GM20431 (cell line): ENCODE results near the gene CRACR2A.

ENCODE experiments used
- in situ Hi-C: fragments of 300-500 bp; cut with MseI, MboI; formaldehyde crosslinking; loops from one replicate; pipeline ENCODE4 v1.15.0; 2020; ENCODE audit warnings: low sequenced_read_pairs; ENCODE audit not compliant: unreplicated experiment

The CRACR2A gene

DNA sequence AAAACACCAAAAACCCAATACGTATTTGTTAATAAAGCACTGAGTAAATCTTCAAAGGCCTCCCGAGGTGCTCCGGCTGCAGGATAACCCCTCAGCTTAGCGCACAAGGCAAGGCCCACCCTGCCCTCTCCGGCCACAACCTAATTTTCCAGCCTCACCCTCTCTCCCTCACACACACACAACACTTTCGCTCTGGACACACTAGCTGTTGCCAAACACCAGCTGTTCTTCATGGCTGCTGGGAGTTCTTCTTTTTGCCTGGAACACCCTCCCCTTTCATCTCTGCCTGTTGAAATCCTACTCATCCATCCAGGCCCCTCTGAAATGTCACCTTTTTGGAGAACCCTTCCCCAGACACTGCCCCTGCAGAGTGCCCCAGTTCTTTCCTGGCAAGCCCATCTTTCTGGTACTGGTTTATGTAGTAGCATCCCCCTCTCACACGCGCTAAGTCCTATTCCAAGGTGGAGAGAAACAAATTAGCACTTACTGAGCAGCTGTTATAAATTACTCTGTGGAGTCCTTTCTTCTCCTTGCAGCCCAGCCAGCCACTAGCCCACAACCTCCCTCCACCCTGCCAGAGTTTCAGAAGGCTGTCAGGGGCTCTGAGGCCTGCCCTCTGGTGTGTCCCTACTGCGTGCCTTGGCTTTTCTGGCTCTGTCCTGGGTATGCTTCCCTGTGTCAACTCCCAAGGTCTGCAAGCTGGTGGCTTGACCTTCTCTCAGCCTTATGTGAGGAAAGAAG is 805 bp upstream of the CRACR2A start:
- in situ Hi-C loops: no loop called here

DNA sequence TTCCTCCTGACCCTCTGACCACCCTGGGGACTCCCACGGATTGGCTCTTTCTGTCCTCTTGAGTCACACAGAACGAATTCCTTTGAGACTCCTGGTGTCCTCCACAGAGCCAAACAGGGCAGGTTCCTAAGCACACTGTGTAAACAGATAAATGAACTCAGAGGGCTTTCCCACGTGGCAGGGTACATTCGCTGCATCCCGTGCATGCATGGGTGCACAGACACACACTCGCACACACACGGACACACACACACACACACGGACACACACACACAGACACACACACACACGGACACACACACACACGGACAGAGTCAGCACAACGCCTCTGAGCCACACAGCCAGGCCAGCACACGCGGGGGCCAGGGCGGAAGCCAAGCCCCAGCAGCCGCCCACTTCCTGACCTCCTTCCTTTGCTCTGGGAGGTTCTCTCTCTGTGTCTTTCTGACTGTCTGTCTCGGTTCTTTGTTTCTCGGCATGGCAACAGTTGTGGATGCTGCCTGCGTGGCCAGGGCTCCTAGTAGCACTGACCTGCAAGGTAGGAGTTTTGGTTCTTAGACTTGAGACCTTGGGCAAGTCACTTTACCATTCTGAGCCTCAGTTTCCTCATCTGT is 706 bp downstream of the CRACR2A start:
- in situ Hi-C loops: no loop called here

DNA sequence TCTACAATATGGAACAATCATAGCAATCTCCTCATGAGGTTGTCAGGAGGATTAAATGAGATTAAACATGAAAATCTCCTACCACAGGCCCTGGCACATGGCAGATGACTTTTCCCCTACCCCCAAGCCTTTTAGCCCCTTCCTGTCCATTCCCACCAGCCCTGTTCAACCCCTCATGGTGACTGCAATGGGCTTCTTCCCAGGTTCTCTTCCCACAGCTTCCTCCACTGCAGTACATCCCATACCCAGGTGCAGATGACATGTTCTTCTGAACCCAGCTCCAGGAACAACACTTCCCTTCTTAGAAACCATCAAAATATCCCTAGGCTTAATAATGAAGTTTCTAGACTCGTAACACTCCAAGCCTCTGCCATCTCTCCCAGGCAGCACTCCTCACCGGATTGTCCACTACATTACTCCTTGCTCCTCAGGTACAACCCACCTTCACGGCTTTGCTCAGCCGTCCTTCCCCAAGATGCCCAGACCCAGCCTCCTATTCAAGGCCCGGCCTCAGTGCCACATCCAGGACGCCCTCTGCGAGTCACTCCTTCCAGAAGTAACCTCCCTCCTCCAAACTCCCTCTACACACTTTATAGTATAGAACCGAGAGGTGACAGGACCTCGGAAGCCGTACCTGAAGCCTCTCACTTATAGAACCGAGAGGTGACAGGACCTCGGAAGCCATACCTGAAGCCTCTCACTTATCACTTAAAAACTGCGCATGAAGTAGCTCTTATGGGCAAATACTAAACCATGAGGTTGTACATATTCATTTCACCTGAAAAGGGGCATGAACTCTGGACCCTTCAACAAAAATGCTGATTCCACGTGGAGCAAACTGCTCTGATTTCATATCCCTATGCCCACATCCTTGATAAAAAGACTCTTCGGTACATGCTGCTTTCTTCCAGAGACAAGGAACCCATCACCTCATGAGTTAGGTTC is 1.5 kb downstream of the CRACR2A start:
- in situ Hi-C loops: no loop called here

DNA sequence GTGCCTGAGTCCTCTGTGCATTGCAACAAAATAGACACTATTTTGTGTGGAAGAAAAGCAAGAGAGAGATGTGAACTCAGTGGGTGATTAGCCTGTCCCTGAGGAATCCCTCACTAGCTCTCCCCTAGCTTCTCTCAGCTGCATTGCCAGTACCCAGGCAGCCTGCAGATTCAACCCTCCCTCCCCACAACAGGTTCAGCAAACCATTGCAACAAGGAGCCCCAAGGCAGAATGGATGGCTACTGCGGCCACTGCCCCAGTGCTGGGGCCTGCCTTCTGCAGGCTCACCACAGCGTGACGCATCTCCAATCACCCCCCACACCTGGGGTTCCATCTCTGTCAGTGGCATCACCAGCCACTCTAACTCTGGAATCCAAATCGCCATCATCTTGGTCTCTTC is 2.3 kb downstream of the CRACR2A start:
- in situ Hi-C loops: no loop called here

DNA sequence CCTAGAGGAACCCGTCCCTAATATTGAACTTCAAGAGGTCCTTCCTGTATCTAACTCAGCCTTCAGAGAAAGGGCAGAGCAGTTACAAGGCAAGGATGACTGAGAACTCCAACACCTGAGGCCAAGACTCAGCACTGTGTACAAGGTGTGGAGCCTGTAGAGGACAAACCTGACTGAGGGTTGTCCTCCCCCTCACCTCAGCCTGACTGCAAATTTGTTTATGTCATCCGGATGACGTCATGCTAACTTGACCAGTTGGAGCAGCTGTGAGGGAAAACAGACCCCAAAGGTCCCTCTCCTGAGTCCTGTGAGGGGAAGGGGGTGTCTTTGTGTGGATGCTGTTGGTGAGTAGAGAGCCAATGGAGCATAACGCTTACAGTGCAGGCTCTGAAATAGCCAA is 4.3 kb downstream of the CRACR2A start:
- in situ Hi-C loops: no loop called here

DNA sequence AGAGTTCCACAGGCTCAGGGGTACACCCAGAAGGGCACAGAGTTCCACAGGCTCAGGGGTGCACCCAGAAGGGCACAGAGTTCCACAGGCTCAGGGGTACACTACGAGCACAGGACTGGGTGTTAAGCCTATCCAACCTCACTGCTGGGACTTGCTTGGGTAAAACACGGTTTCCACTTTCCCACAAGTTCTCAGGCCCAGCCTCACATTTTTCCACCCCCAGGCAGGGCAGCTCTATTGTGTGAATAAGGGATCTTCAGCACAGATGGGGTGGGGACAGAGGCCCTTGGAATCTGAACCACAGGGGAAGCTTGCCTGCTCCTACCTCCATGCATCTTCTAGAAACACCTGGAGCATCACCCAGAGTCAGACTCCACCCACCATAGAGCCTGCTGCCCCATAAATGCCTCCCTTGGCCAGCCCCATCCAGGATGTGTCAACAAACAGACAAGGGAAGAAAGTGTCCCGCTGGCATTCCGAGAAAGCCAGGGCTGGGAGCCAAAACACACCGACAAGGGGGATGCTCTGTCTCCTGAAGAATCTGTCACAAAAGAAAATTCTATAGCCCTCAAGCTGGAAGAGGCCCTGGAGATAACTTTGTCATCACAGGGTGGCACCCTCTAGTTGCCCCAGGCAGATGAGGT is 4.8 kb downstream of the CRACR2A start:
- in situ Hi-C loops: no loop called here

DNA sequence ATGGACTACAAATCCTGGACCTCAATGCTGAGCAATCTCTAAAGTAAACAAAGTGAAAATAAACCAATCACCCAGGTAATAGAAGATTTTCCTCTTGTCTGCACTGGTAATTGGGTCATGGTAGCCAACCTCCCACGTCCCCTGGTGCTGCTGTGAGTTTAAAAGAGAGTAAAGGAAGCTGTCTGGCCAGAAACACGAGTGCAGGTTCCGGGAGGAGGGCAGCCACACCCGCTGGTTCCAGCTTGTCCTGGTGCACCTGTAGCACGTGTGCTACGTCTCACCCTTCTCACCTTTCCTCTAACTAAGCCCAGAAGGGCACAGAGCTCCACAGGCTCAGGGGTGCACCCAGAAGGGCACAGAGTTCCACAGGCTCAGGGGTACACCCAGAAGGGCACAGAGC is 5.4 kb downstream of the CRACR2A start:
- in situ Hi-C loops: no loop called here

DNA sequence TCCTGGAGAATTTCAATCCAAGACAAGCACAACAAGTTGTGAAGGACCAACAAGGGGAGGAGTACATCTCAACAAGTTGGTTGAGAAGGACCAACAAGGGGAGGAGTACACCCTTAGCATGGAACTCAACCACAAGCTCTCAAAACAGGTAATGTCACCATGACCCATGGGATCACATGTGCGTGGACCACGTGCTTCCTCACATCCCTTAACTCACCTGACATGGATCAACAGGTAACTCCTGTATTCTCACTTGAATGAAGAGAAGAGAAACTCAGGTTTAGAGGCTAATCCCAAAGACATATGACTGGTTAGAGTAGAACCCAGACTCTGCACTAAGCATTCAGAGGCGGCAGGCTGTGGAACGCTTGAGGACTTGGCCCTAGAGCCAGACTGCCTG is 6.2 kb downstream of the CRACR2A start:
- in situ Hi-C loops: no loop called here

DNA sequence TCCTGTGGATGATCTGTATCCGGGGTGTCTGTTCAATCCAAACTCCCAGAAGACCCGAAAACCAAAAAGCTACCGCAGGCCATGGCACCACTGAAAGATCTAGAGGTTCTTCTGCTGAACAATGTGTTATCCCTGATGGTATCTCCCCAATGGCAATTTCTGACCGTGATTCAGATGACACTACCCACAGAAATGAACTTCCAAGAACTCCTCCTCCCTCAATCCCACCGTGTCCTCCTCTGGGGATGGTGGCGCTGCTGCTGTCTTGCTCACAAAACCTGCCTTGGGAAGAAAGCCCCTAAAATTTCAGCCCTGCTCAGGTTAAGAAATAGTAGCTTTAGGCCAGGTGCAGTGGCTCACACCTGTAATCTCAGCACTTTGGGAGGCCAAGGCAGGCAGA is 7.8 kb downstream of the CRACR2A start:
- in situ Hi-C loops: no loop called here

DNA sequence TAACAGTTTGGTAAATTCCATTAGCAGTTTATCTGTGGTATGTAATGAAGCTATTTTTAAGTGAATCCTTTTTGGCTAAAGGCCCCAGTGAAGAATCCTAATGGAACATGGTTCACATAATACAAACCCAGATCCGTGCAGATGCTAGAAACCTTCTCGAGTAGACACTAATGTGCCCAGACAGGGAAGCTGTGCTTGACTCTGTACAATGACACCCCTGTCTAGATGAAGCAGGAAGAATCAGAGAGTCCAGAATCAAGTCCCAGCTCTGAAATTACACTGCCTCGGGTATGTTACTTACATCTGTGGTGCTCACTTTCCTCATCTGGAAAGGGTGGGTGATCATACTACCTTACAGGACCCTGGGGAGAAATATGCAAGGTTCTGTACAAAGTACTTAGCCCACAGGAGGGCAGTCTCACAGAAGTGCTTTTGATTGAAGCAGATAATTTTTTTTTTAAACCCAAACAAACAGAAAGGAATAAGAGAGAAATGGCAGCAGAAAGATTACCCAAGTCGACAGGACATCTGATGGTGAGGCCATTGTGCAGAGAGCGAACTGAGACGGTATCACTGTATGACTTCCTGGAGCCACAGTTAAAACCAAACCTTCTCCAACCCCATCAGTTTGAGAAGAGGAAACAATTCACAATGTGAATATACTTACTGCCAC is 8.5 kb downstream of the CRACR2A start:
- in situ Hi-C loops: no loop called here

DNA sequence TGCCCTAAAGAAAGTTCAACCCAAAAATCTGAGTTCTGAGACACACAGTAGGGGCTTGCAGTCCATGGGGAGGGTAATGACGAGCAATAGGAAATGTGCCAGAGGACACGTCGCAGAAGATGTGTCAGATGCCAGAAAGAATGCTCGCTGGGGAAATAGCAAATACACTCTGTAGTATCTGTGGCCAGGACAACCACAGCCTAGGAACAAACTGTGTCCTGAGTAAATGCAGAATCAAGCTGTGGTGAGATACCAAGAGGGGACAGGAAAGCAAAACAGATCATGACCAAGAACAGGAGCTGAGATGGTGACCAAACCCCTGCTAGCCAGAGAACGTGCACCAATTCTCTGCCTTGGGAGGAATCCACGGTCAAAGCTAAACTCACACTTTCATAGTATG is 9.1 kb downstream of the CRACR2A start:
- in situ Hi-C loops: no loop called here

DNA sequence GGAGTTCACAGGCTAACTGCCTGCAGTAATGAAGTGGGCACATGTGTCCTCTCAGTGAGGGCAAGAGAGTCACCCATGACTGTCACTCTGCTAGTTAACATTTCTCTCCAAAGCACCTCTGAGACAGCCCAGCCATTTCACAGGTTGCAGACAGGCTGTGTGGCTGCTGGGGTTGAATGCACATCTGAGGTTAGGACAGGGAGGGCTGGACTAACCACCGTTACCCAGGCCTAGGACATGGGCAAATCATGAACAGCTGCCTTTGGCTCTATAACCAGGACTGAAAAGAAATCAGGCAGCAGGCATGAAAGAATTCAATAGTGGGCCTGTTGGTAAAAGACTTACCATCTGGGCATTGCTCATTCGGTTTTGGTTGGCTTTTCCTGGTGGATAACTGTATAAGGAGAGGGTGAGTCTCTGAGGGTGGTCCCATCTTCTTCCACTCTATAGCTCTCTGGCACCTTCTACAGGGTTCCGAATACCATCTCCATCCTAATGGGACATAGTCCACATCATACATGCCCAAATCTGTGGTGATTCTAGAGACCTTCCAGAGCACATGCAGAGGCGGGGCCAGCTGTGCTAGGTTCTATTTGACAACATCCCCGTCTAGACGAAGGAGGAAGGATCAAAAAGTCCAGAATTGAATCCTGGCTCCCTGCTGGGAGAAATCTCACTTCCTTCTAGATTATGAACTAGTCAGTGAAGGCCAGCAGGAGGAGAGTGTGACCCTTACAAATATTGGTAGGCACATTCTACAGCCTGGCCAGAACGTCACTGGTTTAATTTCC is 10.8 kb downstream of the CRACR2A start:
- in situ Hi-C loops: no loop called here

DNA sequence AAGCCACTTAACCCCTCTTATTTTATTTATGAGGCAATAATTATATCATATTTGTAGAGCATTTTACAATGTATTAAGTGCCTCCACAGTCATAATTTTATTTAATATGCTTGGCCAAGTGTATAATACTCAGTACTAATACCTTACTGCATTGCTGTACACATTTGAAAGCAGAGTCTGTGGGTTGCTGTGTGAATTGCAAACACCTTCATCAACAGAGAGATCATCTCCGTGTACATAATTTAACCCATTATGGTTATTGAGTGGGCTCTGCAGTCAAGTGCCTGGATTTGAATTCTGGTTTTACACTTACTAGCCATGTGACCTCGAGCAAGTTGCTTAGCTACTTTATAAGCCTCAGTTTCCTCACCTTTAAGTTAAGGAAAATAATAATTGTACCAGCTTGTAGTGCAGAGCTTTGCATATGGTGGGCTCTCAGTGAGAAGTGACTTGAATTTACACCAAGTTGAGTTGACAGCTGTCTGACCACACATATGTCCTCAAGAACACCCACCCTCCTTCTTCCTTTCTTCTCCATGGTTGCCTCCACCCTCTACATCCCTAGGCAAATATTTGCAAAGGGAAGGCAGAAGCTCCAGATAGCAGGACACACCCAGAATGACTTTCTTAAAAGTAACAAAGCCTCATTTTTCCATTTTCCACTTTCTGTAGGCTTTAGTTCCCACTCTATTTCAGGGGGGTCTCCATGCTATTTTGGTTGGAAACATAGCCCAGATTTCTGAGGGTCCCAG is 12.3 kb downstream of the CRACR2A start:
- in situ Hi-C loops: no loop called here

DNA sequence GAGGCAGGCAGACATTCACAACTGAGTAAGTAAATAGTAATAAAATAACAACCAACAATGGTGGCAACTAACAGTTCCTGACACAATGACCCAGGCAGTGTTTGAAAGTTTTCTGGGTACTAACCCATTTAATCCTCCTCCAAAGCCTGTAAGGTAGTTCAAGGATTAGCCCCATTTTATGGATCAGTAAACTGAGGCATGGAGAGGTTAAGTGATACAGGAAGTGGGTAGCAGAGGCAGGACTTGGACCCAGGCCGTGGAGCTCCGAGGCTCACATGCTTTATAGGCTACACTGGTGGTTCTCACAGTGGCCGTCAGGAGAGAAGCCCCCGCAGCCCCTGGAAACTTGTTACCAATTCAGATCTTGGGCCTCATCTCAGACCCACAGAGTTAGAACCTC is 17.5 kb downstream of the CRACR2A start:
- in situ Hi-C loops: no loop called here

DNA sequence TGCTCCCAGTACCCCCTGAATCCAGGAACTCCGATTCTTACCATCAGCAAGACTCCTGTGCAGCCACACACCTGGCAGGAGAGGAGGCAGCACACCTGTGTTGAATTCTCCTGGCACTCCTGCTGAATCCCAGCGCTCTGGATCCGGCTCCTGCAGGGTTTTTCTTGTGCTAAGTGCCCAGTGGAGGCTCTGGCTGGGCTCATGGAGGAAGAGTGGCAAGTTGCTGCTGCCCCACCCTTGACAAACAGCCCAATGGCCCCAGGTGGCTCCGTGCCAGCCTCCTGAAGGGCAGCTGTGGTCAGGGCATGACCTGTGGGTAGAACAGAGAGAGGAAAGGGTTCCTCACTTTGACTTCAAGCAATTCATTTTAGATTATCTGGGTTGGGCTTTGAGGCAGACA is 20.0 kb downstream of the CRACR2A start:
- in situ Hi-C loops: no loop called here

DNA sequence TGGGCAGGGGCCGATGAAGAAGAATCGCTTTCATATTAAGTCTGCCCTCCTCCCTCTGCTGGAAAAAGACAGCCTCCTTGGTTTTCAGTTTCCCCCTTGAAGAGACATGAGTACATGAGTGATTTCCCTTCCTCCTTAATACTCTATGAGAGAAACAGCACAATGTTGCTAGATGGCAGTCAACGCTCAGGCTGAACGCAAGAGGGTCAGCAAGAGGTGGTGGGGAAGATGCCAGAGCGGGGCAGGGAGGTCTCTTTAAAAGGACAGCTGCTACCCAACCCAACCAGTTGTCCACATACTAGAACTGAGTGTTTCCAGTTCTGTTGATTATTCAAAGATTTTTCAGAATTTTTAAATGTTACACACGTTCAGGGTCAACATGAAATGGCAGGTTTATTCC is 22.8 kb downstream of the CRACR2A start:
- in situ Hi-C loops: no loop called here

DNA sequence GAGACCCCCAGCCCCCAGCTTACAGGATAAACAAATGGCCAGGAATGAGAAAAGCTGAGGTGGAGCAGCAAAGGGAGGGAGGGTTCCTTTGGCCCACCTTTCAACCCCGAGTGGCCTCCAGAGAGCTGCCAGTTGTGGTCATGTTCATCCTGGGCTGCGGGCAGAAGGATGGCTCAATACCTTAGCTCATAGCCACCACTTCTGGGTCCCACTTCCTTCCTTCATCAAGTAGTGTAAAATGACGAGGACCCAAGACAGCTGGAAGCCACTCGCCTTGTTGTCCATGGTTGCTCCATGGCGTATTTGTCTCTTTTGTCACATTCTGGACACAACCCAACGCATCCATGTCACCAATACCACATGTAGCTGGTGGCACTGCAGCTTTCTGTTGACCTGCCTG is 24.2 kb downstream of the CRACR2A start:
- in situ Hi-C loops: no loop called here

DNA sequence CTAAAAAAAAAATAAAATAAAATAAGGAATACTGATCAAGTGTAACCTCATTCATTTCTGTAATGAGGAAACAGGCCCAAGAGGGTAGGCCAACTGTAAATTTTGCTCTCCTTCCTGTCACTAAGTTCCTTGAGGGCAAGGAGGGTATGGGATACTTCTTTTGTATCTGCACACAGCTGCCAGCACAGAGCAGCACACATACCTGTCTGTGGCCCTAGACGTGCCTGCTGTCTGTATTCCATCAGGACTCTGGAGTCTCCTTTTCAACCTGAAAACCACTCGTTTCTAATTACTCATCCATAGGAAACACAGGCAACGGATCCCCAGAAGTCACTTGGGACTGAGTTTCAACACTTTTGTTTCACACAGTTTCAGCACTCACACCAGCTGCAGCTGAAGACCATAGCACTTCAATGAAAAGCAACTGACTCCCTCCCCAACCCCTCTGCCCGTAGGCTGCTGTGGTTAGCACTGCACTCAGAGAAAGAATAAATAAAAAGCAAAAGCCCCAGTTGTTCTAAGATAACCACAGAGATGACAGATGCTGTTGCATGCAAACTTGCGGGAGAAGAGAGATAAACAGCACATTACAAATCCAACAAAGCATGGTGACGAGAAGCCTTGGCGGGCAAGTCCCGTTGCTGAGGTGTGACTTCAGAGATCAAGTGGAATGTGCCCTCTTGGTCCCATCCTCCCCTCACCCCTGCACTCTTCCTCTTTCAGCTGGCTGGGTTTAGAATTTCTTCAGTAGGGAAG is 24.9 kb downstream of the CRACR2A start:
- in situ Hi-C loops: no loop called here
